K562 (cell line): ENCODE measurements around the gene ASB13. TPM values are rescaled to one million over a fixed set of nuclear protein-coding genes. Genes with fewer than 3 reads are reported as not detected.
A peak's percentile ranks its signal among the peaks of the same experiment; 100 is the strongest.

Experiments
- ARID1B ChIP-seq: fragments of 450-650 bp; IDR thresholded peaks from 2 replicates; pipeline ENCODE4 v1.6.1; 2016; ENCODE audit warnings: antibody characterized with exemption, mild to moderate bottlenecking, inconsistent platforms
- CTCF ChIP-seq, 3 experiments: IDR thresholded peaks in 2 of 3; conservative IDR thresholded peaks in 1 of 3; 2 replicates each; pipeline ENCODE4 v1.5.1; 2011 to 2012; ENCODE audit warnings: low read length in 3 of 3, mild to moderate bottlenecking in 3 of 3, control low read depth in 2 of 3, improper control_type of control experiment in 1 of 3, inconsistent platforms in 1 of 3, low read depth in 1 of 3, mixed read lengths in 1 of 3, moderate library complexity in 1 of 3; ENCODE audit not compliant: insufficient read depth in 2 of 3
- E2F1 ChIP-seq: sonication (generic); formaldehyde crosslinking; IDR thresholded peaks from 2 replicates; pipeline ENCODE4 v1.8.1; 2023; ENCODE audit warnings: mild to moderate bottlenecking, missing genetic modification reagents, moderate library complexity
- EGR1 ChIP-seq: fragments of 450-650 bp; conservative IDR thresholded peaks from 2 replicates; pipeline ENCODE4 v1.6.1; 2017; ENCODE audit warnings: mild to moderate bottlenecking
- FOSL1 ChIP-seq: fragments of 200-800 bp; sonication (Bioruptor generic); conservative IDR thresholded peaks from 2 replicates; pipeline ENCODE4 v1.6.1; 2016; ENCODE audit warnings: missing genetic modification characterization, missing compliant biosample characterization
- HMG20B ChIP-seq: fragments of 250-450 bp; sonication (Bioruptor Pico); IDR thresholded peaks from 2 replicates; pipeline ENCODE4 v1.5.0; 2021; ENCODE audit warnings: mild to moderate bottlenecking
- MTA2 ChIP-seq: fragments of 450-650 bp; IDR thresholded peaks from 2 replicates; pipeline ENCODE4 v1.6.1; 2016; ENCODE audit warnings: low read depth
- RHOXF2B ChIP-seq: fragments of 250-450 bp; sonication (Bioruptor Pico); conservative IDR thresholded peaks from 2 replicates; pipeline ENCODE4 v1.5.1; 2021
- SAFB2 ChIP-seq: fragments of 200-400 bp; formaldehyde crosslinking; IDR thresholded peaks from 2 replicates; pipeline ENCODE4 v1.6.1; 2018; ENCODE audit warnings: borderline replicate concordance, low read length, low read depth, moderate library complexity; ENCODE audit not compliant: severe bottlenecking
- STAT6 ChIP-seq: sonication (generic); formaldehyde crosslinking; IDR thresholded peaks from 2 replicates; pipeline ENCODE4 v1.8.1; 2023; ENCODE audit warnings: mild to moderate bottlenecking, missing genetic modification reagents
- THRB ChIP-seq: fragments of 450-650 bp; formaldehyde crosslinking; conservative IDR thresholded peaks from 2 replicates; pipeline ENCODE4 v1.4.0; 2022; ENCODE audit warnings: mild to moderate bottlenecking, missing genetic modification characterization
- ZHX1 ChIP-seq: fragments of 150-350 bp; conservative IDR thresholded peaks from 2 replicates; pipeline ENCODE4 v1.6.1; 2014; ENCODE audit warnings: low read length
- ZNF316 ChIP-seq: fragments of 450-650 bp; IDR thresholded peaks from 2 replicates; pipeline ENCODE4 v1.6.1; 2016
- polyA plus RNA-seq, 8 experiments: library from polyadenylated mRNA; depleted of rRNA in 4 of 8; stranded (reverse) in 5 of 8; unstranded in 3 of 8; fragments of >200 nt; fragmentation: Nextera tagmentation in 2 of 8; fragmentation: Illumina TruSeq in 1 of 8; extraction: Ambion mirVana in 2 of 8; extraction: Trizol in 1 of 8; gene quantifications; 2 replicates each; pipeline versions ENCODE4 v1.2.1 to v1.2.3, GENCODE V29; 2011 to 2014; ENCODE audit warnings: inconsistent platforms in 1 of 8, missing spikeins in 1 of 8
- total RNA-seq, 7 experiments: library from RNA; depleted of rRNA in 6 of 7; stranded (reverse); fragments of >200 nt in 6 of 7; fragmentation: Illumina TruSeq in 2 of 7; extraction: Trizol in 2 of 7; gene quantifications; 2 replicates each; pipeline versions ENCODE4 v1.2.1 to v1.2.3, GENCODE V29; 2011 to 2021; ENCODE audit warnings: low replicate concordance in 1 of 7

Gene ASB13
- total and polyA plus RNA-seq, 9 of the 15 experiments (the other 6 are each of a cell fraction or from before 2014, with no cell fraction given) = 5.2 to 28.8 (median 16.9) TPM

GRCh38 chr10:5659702-5660528, 6.5 kb downstream of the ASB13 start (continued):
- TF ChIP-seq STAT6 (no peak), ZHX1 (no peak), E2F1 (CRISPR knock-in tag) (no peak), ARID1B (0 out of 2 replicates have a peak, but pooled peaks have one; percentile 18), RHOXF2B (no peak), HMG20B (CRISPR knock-in tag) (no peak), ZNF316 (0 out of 2 replicates have a peak, but pooled peaks have one; percentile 20), CTCF (IDR thresholded peaks at IDR 0.05 in 2 of 3, conservative IDR thresholded peaks at IDR 0.05 in 1 of 3; ENCODE audit: insufficient read depth in 2 of 3, low read depth in 1 of 3, low read length in 3 of 3) (peak in 1 of 3 experiments; percentile 3; a peak in 1 of 6 replicates), MTA2 (no peak), FOSL1 (tag) (peak; percentile 84), SAFB2 (no peak), THRB (CRISPR knock-in tag) (no peak), EGR1 (0 out of 2 replicates have a peak, but pooled peaks have one; percentile 18)
